ENCODE results near the gene GPR34.

Gene GPR34

GRCh38 chrX:41677183-41678060 is 11.4 kb upstream of the GPR34 start:
- TF ChIP-seq CTCF (IDR thresholded peaks at IDR 0.05) (no peak), ZFX (IDR thresholded peaks at IDR 0.05; ENCODE audit: borderline replicate concordance) (no peak)
- H3K27ac ChIP-seq = no peak overlapping the region

- TF ChIP-seq ZFX (IDR thresholded peaks at IDR 0.05; ENCODE audit: borderline replicate concordance) (no peak), CTCF (IDR thresholded peaks at IDR 0.05) (no peak)
- H3K27ac ChIP-seq = no peak overlapping the region
Observed at GRCh38 chrX:41684138-41684537, 4.6 kb upstream of the GPR34 start.

- H3K27ac ChIP-seq = no peak overlapping the region
- TF ChIP-seq CTCF (IDR thresholded peaks at IDR 0.05) (no peak), ZFX (IDR thresholded peaks at IDR 0.05; ENCODE audit: borderline replicate concordance) (no peak)
Observed at GRCh38 chrX:41684940-41685339, 3.8 kb upstream of the GPR34 start.

- TF ChIP-seq ZFX (IDR thresholded peaks at IDR 0.05; ENCODE audit: borderline replicate concordance) = no peak
- no peak for TF ChIP-seq CTCF (IDR thresholded peaks at IDR 0.05)
- no peak overlapping the region for H3K27ac ChIP-seq
Observed at GRCh38 chrX:41686788-41687187, 2.0 kb upstream of the GPR34 start.

GRCh38 chrX:41688156-41688555 is 617 bp upstream of the GPR34 start:
- H3K27ac ChIP-seq = no peak overlapping the region
- TF ChIP-seq CTCF (IDR thresholded peaks at IDR 0.05) (no peak), ZFX (IDR thresholded peaks at IDR 0.05; ENCODE audit: borderline replicate concordance) (no peak)

- H3K27ac ChIP-seq = no peak overlapping the region
- TF ChIP-seq ZFX (IDR thresholded peaks at IDR 0.05; ENCODE audit: borderline replicate concordance) (no peak), CTCF (IDR thresholded peaks at IDR 0.05) (no peak)
Observed at GRCh38 chrX:41689711-41690110, 938 bp downstream of the GPR34 start.

GRCh38 chrX:41692162-41692749 is 3.5 kb downstream of the GPR34 start:
- H3K27ac ChIP-seq = no peak overlapping the region
- TF ChIP-seq ZFX (IDR thresholded peaks at IDR 0.05; ENCODE audit: borderline replicate concordance) (no peak), CTCF (IDR thresholded peaks at IDR 0.05) (no peak)
